Fibroblast of skin of right biceps (primary cell): ENCODE measurements around the gene CSNK2A1.
"Not testable (repeated sequence)": the region's sequence is repeated elsewhere in the genome, so short reads cannot be mapped to it uniquely, and the experiment has no call there.

Source experiments
- DNase-seq: peaks from one replicate; pipeline ENCODE4 v3.0.0-alpha.2; 2013

Gene CSNK2A1

DNA sequence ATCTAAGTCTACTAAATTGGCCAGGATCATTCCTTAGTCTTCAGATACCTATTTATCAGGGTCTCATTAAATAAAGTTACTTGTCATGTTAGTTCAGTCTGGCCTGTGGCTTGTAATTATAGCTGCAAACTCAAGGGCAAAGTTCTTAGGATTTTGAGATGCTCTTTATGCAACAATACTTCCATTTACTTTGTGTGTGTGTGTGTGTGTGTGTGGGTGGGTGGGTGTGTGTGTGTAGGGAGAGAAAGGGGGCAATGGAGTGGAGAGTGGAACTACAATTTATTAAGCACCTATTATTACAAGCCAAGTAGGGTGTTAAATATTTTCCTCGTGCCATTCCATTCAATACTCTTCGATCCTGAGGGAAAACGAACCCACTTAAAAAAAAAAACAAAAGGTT, 63.5 kb downstream of the CSNK2A1 start:
- DNase-seq: no peak

GRCh38 chr20:479487-479886, 64.1 kb downstream of the CSNK2A1 start:
- no peak for DNase-seq

GRCh38 chr20:478949-479429, 64.6 kb downstream of the CSNK2A1 start:
- DNase-seq: peak; percentile 70

DNA sequence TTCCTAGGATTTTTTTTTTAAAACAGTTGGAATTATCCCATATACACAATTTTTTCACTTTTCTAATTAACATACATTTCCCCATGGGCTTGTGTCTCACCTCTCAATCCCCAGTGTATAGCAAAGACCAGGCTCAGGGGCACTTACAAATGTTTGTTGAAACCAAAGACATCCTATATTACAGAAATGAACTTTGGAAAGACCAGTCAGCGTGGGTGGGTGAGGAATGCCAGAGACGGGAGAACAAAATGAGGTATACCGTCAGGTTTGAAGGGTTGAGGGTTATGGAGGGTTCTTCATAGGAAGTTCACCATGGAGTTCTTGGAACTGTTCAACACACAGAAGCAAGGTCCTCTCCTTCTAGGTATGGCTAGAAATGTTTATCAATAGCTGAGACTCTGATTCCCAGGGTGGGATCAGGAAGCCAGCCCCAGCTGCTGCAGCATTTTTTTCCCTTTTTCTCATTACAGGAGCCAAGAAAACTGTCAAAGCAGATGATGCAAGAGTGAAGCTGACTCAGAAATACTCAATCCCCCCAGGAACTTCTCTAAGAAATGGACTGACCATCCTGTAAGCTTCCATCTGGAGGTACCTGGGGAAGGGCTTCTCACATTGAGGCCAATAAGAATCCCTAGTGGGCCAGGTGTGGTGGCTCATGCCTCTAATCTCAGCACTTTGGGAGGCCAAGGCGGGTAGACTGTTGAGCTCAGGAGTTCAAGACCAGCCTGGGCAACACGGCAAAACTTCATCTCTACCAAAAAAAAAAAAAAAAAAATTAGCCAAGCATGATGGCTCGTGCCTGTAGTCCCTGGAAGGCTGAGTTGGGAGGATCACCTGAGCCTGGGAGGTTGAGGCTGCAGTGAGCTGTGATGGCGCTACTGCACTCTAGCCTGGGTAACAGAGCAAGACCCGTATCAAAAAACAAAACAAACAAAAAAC, 65.3 kb downstream of the CSNK2A1 start:
- DNase-seq: peak; percentile 80

- not testable (repeated sequence) for DNase-seq
These were observed 66.9 kb downstream of the CSNK2A1 start for GRCh38 chr20:476561-477249.

DNA sequence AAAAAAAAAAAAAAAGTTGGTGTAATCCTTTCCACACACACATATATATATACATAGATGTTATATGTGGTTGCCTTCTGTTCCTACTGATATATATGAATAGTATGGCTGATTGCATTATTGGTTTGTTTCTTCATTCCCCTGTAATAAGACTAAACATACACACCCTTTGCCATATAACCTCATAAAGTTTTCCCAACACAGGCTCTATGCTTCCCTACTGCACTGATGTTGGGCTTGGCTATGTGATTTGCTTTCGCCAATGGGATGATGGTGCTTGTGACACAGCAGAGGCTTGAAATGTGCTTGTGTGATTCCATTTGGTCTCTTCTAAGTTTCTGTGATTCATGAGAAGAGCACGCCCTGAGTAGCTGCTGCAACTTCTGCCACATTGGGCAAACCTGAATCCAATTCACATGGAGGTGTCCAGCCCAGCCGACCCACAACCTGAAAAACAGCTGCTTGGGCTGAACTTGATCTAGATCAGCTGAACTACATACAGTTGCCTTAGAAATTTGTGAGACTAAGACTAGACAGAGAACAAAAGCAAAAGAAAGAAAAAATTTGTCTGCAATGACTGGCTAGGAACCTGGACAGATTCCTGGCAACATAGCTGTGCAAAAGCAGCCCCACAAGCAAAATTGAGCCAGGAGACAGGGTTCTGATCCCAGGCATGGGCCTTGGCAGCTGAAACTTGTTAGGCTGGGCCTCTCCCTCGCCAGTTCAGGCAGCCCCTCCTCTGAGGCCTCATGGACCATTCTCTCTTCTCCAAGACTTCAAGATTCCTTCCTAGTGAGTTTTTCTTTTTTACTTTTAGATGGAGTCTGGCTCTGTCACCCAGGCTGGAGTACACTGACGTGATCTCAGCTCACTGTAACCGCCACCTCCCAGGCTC, 67.9 kb downstream of the CSNK2A1 start:
- DNase-seq: peak; percentile 21

- DNase-seq: no peak
These were observed 69.0 kb downstream of the CSNK2A1 start for GRCh38 chr20:474581-474980.

GRCh38 chr20:472889-473292, 70.7 kb downstream of the CSNK2A1 start:
- no peak for DNase-seq

DNA sequence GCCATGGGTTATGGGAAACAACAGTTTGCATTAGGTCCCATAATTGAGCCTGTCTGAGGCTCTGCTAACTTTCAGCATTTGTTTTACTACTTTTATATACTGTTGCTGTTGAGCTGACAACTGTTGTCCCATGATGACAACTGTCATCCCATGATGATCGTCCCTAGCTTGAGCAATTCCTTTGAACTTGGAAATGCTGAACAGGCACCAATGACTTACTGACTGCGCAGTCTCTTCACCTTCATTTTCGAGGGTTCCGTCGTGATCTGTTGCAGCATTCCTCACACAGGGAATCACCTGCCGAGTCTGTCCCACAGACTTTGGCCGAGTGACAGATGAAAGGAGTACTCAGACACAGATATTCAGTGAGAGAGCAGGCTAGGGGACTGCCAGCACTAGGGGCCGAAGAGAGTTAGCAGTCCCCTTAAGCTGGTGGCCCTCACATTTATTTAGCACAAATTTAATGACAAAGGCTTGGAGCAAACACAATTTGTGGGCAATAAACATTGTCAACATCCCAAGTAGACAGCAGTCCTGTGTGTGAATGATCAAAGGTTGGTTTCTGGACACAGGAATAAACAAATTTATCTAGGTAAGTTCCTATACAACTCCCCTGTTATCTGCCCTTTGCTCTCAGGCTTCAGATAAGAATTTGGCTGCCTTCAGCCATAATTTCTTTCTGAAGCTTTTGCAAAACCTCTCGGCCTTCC, 71.3 kb downstream of the CSNK2A1 start:
- DNase-seq: no peak

DNA sequence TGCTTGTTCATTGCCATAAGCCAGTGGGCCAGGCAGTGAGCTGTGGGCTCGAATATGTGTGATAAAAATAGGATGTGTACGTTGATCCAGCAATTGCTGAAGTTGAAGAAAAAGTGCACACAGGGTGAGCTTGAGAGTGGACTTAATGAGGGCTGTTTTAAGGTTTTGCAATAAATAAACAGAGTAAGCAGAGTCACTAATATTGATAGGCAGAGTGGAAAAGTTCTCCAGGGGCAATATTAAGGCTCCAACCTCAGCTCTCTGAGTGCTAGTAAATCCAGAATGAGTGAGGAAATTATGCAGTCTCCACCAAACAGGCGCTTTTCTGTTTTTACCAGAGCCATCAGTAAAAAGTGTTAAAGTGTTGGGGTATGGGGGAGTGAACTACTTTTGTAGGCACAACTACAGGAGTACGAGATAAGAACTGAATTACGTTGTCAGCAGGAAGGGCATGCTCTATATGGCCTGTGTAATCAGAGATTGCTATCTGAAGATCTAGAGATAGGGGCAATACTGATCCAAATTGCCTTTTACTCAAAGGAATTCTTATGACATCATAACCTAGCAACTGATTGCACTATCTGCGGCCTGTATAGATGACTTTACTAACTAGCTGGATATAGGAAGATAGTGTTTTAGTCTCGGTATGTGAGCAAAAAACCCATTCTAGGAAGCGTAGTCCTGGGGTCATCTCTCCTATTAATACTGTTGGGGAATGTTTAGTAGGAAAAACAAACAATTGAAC, 73.7 kb downstream of the CSNK2A1 start:
- no peak for DNase-seq

DNA sequence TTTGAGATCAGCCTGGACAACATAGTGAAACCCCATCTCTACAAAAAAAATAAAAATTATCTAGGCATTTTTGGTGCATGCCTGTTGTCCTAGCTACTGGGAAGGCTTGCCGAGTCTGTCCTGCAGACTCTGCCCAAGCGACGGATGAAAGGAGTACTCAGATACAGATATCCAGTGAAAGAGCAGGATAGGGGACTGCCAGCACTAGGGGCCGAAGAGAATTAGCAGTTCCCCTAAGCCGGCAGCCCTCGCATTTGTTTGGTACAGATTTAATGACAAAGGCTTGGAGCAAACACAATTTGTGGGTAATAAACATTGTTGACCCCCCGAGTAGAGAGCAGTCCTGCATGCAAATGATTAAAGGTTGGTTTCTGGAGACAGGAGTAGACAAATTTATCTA, 75.8 kb downstream of the CSNK2A1 start:
- no peak for DNase-seq

DNA sequence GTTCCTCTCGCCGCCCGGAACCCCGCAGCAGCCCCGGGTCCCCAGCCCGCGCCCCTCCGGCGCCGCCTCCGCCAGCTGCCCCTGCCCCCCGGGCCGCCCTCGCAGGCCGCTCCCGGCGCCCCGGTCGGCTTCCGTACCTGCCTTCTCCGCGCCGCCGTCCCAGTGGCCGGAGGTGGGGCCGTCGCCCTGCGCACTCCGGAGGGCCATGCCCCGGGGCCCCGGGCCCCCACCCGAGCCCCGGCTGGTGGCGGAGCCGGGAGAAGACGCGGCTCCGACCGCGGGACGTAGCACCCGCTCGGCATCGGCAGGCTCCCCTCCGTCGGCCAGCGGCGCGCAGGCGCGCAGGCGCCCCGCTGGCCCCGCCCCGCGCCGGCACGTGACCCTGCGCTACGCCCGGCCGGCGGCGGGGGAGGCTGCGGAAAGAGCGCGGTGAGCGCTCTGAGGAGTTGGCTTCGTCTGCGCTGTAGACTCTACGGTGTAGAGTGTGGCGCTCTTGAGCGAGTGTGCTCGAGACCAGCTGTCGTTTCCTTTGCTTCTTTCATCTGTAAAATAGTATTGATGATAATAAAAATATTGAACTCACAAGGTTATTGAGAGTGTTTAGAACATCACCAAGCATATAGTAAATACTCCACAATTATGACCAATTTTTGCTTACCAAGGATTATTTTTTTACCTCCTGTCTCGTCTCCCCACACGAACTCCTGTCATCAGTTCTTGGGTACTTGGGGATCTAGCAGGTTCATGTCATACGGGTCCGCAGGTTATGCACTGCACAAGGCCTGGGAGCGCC, 81.2 kb downstream of the CSNK2A1 start, which contains the start of gene TBC1D20:
Gene TBC1D20 (minus strand): TSS at position 335 of the 793 bp plus-strand sequence. CDS start 128 bp downstream, at position 207.
- DNase-seq: peak; percentile 88

GRCh38 chr20:461254-462198, 82.1 kb downstream of the CSNK2A1 start:
- DNase-seq: peak; percentile 63

- no peak for DNase-seq
These were observed 82.9 kb downstream of the CSNK2A1 start for GRCh38 chr20:460707-461106.

- DNase-seq: no peak
These were observed 83.4 kb downstream of the CSNK2A1 start for GRCh38 chr20:460180-460579.

- no peak for DNase-seq
These were observed 84.8 kb downstream of the CSNK2A1 start for GRCh38 chr20:458776-459175.

DNA sequence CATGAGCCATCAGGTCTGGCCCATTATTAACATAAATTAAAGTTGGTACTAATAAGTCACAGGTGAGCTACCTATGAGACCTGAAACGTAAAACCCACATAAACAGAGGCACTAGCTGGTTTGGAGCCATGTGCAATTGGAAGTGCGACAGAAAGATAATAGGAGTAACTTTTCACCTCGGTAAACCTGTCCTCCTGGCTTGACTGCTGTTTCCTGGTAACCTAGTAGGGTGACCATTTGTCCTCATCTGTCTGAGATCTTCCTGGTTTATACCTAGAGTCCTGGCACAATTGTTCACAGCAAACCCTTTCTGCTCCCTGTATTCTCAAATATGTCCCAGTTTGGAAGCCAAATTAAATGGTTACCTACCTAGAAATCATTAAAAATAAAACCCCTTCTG, 88.6 kb downstream of the CSNK2A1 start:
- no peak for DNase-seq

DNA sequence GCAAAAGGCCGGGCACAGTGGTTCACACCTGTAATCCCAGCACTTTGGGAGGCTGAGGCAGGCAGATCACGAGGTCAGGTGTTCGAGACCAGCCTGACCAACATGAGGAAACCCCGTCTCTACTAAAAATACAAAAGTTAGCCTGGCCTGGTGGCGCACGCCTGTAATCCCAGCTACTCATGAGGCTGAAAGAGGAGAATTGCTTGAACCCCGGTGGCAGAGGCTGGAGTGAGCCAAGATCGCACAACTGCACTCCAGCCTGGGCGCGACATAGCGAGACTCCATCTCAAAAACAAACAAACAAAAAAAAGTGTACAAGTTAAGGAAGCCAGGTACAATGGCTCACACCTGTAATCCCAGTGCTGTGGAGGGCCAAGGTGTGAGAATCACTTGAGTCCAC, 91.6 kb downstream of the CSNK2A1 start:
- DNase-seq: not testable (repeated sequence)
